ENCODE results near the gene SMCO2.

DNA sequence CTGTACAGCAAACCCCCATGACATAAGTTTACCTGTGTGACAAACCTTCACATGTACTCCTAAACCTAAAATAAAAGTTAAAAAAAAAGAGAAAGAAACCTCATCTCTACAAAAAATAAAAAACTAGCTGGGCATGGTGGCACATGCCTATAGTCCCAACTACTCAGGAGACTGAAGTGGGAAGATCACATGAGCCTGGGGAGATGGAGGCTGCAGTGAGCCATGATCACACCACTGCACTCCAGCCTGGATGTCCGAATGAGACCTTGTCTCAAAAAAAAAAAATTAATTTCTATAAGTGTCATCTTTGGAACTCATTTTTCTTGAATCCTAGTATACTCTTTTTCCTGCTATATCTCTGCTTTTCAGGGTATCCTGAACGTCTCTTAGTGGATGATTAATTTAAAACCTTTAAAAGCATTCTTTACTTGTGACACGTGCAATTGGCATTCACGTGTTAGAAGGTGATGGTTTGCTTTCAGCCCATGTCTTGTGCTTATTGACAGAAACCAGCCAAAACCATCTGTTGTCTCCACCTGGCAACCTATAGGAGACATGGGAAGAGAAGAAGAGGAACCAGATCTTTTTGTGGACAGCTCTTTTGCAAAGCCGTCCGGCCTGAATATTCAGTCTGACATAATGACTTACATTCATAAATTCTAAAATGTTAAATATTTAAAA is 46.9 kb downstream of the SMCO2 start:
- TF ChIP-seq SIN3A (IDR thresholded peaks at IDR 0.05; ENCODE audit: borderline replicate concordance, insufficient read depth, low read length) (no peak), TAF1 (IDR thresholded peaks at IDR 0.05; ENCODE audit: borderline replicate concordance, insufficient read depth, low read length) (no peak)
